ENCODE measurements around the gene CFAP90. TPM values are rescaled to one million over a fixed set of nuclear protein-coding genes. Genes with fewer than 3 reads are reported as not detected.

CFAP90 gene, protein sequence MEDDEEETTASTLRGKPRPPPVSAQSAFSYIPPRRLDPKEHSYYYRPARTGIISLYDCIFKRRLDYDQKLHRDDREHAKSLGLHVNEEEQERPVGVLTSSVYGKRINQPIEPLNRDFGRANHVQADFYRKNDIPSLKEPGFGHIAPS
- polyA plus RNA-seq (2011; rRNA removed): 0.10 TPM in 1 of 2 replicates, not detected in the other
- not detected in 2 replicates for polyA minus RNA-seq (2011; rRNA and poly(A)+ RNA removed)

DNA sequence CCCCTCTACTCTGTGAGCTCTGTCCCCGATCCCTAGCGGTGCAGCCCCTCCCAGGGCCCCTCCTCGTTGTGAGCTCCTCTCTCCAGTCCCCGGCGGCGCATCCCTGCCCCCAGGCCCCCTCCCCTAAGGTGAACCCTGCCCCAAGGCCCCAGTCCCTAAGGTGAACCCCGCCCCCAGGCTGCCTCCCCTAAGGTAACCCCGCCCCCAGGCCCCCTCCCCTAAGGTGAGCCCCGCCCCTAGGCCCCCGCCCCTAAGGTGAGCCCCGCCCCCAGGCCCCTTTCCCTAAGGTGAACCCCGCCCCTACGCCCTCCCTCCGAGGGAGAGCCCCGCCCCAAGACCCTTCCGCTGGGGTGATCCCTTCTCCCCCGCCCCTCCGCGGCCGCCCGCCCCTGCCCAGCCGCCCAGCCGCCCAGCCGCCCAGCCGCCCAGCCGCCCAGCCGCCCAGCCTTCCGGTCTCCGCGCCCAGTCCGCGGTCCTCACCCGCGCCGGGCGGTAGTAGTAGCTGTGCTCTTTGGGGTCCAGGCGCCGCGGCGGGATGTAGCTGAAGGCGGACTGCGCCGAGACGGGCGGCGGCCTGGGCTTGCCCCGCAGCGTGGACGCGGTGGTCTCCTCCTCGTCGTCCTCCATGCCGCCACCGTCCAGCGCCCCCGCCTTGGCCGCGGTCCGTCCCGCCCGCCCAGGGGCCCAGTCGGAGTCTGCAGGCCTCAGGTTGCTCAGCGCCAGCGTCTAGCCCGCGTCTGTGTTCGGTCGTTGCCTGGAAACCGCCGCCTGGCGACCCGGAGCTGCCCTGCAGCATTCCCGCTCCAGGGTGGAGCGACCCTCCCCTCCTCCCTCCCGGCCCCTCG lies at the start of gene CFAP90:
CFAP90 (minus strand) TSS at position 739 of the 845 bp plus-strand sequence; CDS start at position 627, 112 bp downstream.
- TF ChIP-seq, protein P1, sequence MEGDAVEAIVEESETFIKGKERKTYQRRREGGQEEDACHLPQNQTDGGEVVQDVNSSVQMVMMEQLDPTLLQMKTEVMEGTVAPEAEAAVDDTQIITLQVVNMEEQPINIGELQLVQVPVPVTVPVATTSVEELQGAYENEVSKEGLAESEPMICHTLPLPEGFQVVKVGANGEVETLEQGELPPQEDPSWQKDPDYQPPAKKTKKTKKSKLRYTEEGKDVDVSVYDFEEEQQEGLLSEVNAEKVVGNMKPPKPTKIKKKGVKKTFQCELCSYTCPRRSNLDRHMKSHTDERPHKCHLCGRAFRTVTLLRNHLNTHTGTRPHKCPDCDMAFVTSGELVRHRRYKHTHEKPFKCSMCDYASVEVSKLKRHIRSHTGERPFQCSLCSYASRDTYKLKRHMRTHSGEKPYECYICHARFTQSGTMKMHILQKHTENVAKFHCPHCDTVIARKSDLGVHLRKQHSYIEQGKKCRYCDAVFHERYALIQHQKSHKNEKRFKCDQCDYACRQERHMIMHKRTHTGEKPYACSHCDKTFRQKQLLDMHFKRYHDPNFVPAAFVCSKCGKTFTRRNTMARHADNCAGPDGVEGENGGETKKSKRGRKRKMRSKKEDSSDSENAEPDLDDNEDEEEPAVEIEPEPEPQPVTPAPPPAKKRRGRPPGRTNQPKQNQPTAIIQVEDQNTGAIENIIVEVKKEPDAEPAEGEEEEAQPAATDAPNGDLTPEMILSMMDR (IDR thresholded peaks at IDR 0.05; ENCODE audit: insufficient read depth, low read depth, low read length): peak; percentile 55
- ChIA-PET CTCF (interaction anchor here (1.8 kb wide), 1 partner anchor 10 kb away, joined by 10 read pairs; no protein-coding TSS in a partner anchor), POLR2A (no interaction called here)
- peak within 1 kb of the TSS; percentile 50 for H3K4me3 ChIP-seq (ENCODE audit: low read depth, low read length)
- H3K27me3 ChIP-seq (ENCODE audit: control insufficient read depth, insufficient read depth, low read length): peaks cover 19% of the 10 kb centered on the region
- no peaks in the 10 kb centered on the region for H3K36me3 ChIP-seq (ENCODE audit: control insufficient read depth, insufficient read depth, low read length)
- DNase-seq (ENCODE audit: low read depth): no peak

DNA sequence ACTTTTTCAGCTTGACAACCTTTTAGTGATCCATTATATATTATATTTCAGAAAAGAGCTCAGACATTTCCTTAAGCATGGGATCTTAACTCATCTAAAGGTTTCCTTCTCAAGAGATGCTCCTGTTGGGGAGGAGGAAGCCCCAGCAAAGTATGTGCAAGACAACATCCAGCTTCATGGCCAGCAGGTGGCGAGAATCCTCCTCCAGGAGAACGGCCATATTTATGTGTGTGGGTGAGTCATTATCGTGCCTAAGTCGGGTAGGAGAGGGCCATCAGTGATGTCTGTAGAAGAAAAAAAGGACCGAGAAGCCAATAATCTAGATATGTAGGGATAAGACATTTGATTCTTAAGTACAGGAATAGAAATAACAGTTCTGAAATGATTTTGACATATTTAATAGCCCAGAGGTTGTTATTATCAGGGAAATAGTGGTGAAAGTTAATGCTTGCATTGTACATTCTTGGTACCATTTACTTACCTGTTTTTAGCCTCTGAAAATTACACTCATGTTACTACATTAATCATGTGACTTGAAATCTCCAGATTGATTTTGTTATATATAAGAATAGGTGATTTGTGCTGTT lies 46.2 kb upstream of the CFAP90 start:
- peaks cover 13% of the 10 kb centered on the region for H3K36me3 ChIP-seq (ENCODE audit: control insufficient read depth, insufficient read depth, low read length)
- TF ChIP-seq, protein P1 (IDR thresholded peaks at IDR 0.05; ENCODE audit: insufficient read depth, low read depth, low read length): peak; percentile 40; the same call in 1 of the 2 replicates
- H3K4me3 ChIP-seq (ENCODE audit: low read depth, low read length): no peak overlapping the region
- ChIA-PET POLR2A (no interaction called here), CTCF (interaction anchor here (0.8 to 1.6 kb wide), 5 partner anchors 9 to 28 kb away, joined by 3 to 6 read pairs (median 3); partner anchors contain the start of genes FASTKD3 and MTRR)
- no peaks in the 10 kb centered on the region for H3K27me3 ChIP-seq (ENCODE audit: control insufficient read depth, insufficient read depth, low read length)
- DNase-seq (ENCODE audit: low read depth): no peak

DNA sequence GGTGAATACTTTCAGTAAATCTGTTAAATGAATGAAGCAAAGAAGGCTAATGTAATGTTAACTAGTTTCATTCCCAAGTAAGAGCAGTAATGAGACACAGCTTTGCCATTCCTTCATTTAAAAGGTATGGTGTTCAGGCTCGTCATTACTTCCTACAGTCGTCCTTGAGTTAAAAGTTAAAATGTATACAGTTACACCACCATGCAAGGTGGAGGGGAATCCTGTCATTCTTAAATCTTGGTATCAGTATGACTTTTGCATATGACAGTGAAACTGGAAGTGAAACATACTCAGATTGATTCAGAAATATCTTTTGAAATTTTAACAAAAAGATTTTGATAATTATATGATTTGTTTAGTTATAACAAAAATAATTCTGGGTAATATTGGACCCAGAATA lies 43.9 kb upstream of the CFAP90 start:
- TF ChIP-seq, protein P1 (IDR thresholded peaks at IDR 0.05; ENCODE audit: insufficient read depth, low read depth, low read length): no peak
- CTCF ChIA-PET: no interaction called here
- no peak for DNase-seq (ENCODE audit: low read depth)
- POLR2A ChIA-PET: no interaction called here
- H3K27me3 ChIP-seq (ENCODE audit: control insufficient read depth, insufficient read depth, low read length): no peaks in the 10 kb centered on the region
- no peak overlapping the region for H3K4me3 ChIP-seq (ENCODE audit: low read depth, low read length)
- H3K36me3 ChIP-seq (ENCODE audit: control insufficient read depth, insufficient read depth, low read length): peaks cover 16% of the 10 kb centered on the region

DNA sequence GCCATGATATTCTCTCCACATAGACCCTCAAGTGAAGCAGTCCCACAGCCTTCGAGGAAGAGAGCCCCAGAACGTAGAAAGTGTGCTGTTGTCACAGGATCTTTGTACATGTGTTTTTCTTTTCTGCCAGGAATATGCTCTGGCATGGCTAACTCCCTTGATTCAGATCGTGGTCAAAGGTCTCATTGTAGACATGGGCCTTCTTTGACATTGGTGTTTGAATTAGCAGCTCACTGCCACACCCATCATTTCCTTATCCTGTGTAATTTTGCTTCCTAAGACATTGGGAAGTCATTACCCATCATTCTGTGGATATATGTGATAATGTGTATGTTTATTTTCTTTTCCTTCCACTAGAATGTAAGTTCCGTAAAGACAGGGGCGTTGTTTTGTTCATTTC lies 43.5 kb upstream of the CFAP90 start:
- no peak for DNase-seq (ENCODE audit: low read depth)
- TF ChIP-seq, protein P1 (IDR thresholded peaks at IDR 0.05; ENCODE audit: insufficient read depth, low read depth, low read length): no peak
- ChIA-PET POLR2A (no interaction called here), CTCF (no interaction called here)
- H3K27me3 ChIP-seq (ENCODE audit: control insufficient read depth, insufficient read depth, low read length): no peaks in the 10 kb centered on the region
- peaks cover 19% of the 10 kb centered on the region for H3K36me3 ChIP-seq (ENCODE audit: control insufficient read depth, insufficient read depth, low read length)
- no peak overlapping the region for H3K4me3 ChIP-seq (ENCODE audit: low read depth, low read length)

DNA sequence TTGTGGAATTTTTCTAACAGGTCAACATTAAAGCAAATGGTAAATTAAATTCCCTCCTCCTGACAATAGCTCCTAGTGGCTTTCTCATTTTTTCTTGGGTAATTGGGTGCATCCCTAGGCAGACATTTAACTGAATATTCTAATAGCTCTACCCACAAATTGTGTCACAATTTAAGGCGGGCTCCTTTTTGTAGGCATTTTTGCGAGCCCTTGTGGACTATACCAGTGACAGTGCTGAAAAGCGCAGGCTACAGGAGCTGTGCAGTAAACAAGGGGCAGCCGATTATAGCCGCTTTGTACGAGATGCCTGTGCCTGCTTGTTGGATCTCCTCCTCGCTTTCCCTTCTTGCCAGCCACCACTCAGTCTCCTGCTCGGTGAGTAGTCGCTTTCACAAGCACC lies 38.0 kb upstream of the CFAP90 start:
- H3K36me3 ChIP-seq (ENCODE audit: control insufficient read depth, insufficient read depth, low read length): peaks cover 12% of the 10 kb centered on the region

More for the DNA sequence above, 38.0 kb upstream of the CFAP90 start:
- Histone ChIP-seq H3K27me3 (ENCODE audit: control insufficient read depth, insufficient read depth, low read length) (no peaks in the 10 kb centered on the region), H3K4me3 (ENCODE audit: low read depth, low read length) (no peak overlapping the region)
- ChIA-PET POLR2A (no interaction called here), CTCF (interaction anchor here (0.6 to 3.7 kb wide), 7 partner anchors 8 to 1127 kb away, joined by 3 to 16 read pairs (median 3); no protein-coding TSS in a partner anchor)
- no peak for DNase-seq (ENCODE audit: low read depth)
- TF ChIP-seq, protein P1 (IDR thresholded peaks at IDR 0.05; ENCODE audit: insufficient read depth, low read depth, low read length): no peak
